Activated T-helper 1 cell treated with Interleukin-2 at 50 U/mL for 16 hours (primary cell): ENCODE measurements around the gene ANK2.

Experiments used
- DNase-seq: peaks from one replicate; pipeline ENCODE4 v3.0.0-alpha.2; 2020; ENCODE audit warnings: low read depth

ANK2 gene

DNA sequence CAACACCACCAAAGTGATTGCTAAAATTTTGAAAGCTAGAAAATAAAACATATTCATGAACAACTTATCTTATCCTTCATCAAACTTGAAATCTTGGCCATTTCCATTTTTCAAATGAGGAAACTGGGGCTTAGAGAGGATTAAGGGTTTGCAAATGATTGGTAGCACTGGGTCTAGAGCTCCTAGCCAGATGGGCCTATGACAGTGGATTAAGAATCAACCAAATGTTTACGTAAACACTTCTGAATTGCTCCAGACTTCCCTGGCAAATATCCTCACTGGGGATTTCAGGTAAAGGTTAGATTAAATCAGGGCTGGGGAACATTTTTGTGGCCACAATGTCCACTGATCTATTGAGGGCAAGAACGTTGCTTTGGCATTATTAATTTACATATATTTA, 241.2 kb downstream of the ANK2 start:
- no peak for DNase-seq

DNA sequence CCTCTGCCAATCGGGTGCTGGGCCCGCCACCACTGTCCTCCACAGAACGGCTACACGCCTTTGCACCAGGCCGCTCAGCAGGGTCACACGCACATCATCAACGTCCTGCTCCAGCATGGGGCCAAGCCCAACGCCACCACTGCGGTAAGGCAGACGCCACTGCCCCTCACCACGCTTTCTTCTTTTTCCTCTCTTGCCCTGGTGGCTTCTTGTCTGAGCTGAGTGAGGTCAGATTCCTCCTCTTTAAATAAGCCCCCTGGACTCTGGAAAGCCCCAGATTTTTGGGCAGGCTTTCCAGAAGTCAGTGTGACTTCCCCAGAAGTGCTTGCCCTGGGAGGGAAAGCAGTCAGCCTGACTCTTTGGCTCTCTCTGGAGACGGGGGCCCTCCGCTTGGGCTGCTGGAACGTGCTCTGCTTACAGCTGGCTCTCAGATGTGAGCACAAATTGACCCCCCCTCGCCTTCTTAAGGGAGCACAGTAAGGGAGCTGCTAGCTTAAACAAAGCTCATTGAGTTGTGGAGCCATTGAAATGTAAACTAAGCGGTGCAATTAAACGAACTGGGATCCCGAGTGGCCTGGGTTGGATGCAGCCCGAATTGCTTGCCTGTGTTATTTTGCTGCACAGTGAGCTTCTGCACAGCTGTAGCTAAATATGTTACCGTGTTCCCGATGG, 243.1 kb downstream of the ANK2 start:
- no peak for DNase-seq

DNA sequence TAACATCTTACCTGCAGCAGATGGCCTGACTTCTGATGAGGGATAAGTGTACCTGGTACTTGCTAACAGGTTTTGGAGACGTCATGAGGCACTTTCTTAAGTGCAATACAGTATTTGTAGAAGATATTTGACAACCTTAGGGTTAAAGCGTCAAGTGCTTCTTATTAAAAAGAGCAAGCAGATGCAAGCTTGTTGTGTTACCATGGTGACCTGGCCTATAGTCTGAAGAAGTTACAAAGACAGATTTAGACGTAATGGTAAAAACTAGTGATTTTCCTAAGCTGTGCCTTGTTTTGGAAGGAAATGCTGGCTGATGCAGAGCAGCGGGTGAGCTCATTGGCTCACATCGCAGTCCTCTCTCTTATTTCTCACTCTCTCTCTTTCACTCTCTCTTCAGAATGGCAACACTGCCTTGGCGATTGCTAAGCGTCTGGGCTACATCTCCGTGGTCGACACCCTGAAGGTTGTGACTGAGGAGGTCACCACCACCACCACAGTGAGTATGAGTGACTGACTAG, 243.6 kb downstream of the ANK2 start:
- DNase-seq = no peak

DNA sequence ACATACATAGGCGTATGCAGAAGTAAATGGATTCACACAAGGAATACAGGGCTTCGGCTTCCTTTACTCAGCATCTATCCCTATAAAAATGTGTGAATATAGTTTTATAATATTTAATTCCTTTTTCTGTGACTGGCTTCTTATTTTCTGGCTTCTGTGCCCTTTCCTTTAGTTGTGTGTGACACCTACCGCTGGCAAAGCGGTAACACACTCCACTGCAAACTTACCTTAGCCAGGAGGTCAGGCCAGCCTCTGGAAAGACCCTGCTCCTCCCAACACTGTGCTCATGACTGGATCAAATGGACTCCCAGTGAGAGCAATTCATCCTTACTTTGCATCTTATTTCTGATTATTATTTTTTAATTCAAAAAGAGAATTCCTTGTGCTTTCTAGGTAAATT, 244.2 kb downstream of the ANK2 start:
- no peak for DNase-seq

DNA sequence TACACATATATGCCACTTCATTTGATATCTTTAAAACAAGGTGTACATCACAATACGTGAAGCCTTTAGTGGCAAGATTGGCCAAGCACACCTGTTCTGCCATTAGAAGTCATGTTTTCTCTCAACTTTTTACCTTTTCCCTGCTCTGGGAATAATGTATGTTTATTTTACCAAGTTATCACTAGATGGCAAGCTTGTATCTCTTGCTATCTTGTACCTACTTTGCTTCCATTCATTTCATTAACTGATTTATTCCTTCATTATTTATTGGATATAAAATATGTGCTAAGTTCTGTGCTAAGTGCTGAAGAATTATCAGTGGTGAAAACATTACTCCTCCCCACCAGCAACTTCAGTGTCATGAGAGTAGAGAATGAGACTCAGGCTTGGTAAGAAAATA, 245.5 kb downstream of the ANK2 start:
- DNase-seq = no peak

DNA sequence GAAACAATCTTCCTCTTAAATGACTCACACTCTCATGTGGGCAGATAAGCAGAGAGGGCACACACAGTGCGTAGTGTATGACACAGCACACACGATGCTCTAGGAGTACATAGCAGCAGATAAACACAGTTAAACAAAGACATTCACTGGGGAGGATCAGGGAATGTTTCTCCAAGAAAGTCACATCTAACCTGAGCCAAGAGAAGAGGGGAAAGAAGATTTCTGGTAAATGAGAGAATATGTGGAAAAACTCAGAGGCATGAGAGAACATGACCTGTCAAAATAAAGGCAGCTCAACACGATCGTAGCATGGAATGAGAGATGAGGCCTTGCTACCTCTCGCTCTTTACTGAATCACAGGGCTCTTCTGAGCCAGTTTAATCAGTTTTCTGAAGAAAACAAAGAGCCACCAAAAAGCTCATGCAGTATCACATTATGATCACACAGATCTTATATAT, 251.0 kb downstream of the ANK2 start:
- DNase-seq = no peak

DNA sequence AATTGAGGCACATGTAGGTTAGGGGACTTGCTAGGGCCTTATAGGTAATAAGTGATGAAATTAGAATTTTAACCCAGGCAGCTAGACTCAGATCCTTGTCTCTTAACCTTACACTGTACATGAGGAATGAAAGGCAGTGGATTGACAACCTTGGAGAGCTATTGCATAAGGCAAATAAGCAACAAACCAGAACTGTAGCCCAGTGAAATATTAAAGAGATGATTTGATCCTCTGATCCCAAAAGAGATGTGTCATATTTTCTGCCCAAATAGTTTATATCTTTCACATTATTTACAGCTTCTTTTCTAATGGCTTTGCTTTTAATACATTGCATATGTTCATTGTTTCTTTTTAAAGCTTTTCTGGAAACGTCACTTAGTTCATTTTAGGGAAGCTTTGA, 252.6 kb downstream of the ANK2 start:
- no peak for DNase-seq

DNA sequence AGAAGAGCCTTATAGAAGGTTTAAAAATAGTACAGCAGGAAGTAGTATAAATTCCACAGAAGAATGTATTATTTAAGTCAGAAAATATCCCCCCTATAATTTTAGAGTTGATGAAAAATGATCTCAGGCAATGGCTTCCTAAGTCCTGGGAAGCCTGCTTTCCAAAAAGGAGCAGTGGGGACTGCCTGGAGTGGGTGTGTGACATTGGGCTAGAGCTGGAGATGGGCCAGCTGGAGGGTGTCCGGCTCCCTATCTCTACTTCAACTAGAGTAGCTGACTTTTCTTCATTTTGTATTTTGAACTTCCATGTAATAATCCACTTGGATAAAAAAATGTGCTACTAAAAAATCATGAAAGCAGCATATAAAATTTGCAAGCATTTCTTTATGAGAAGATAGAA, 253.9 kb downstream of the ANK2 start:
- no peak for DNase-seq

DNA sequence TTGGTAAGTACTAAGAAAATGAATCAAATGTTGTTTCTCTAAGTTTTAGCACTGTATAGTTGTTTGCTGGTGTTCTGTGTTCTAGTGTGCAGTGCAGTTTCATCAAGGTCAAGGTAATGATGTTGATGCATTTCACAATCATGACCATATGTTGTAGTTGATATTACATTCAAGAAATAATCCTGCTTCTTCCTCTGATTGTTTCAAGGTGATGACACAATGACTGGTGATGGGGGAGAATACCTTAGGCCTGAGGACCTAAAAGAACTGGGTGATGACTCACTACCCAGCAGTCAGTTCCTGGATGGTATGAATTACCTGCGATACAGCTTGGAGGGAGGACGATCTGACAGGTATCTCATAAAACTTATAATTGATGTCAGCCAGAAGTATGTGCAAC, 261.6 kb downstream of the ANK2 start:
- no peak for DNase-seq

DNA sequence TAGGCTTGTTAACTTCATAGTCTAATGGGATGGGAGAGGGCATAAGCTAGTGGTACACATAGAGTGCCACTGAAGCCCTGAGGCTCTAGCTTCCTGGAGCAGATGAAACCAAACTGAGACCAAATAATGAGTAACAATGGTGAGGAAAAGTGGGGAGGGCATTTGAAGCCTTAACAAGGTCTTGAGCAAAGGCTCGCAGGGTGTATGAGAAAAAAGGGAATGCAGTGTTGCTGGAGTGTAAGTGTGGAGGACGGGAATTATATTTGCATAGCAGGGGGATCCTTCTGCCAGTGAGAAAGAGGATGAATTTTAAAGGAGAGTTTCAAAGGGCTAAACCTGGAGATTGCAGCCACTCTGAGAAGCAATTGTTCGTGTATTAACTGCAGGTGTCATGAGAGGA, 263.1 kb downstream of the ANK2 start:
- no peak for DNase-seq

DNA sequence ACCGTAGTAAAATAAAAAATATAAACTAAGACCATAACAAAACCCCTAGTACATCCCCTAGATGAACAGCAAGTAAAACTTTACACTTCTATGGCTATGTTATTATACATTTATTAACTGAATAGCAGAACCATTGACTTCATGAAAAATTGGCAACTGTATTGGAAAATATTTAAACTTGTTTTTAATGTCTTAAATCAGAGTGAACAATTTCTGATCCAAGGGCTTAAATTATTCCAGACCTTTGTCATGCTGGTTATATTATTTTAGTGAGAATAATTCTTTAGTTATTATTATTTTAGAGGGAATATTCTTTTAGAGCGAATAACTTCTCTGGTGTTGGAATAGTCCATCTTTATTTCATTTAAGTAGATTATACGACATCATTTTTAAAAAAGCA, 265.0 kb downstream of the ANK2 start:
- no peak for DNase-seq

DNA sequence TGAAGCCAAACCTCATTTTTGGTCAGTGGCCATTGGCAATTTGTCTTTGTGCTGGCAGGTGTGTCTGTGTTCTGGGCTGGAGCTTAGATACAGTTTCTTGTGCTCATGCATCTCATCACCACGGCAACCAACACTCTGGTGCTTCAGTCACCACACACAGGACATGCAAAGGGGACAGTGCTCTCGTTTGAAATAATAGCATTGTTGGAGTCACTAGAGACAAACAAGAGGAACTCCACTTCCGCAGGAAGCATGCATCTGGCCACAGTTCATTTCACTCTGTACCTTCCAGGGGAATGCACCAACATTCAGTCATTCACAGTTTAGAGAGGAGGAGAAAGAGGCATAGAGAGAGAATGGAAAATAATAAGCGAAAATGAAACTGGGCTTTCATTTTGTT, 267.4 kb downstream of the ANK2 start:
- DNase-seq = no peak

DNA sequence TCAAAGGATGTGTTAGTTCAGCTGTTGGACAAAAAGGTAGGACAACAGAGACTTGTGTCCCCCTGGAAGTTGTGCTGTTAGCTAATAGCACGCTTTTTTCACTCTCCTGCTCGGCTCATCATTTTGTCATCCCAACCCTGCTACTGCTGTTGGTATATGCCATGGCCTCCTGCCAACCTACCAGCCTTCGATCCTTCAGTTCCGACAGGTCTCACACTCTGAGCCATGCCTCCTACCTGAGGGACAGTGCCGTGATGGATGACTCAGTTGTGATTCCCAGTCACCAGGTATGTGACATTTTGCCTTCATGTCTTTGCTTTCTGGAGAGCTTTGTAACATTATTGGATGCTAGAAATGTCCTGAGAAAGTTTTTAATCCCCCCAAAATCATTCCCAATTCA, 268.1 kb downstream of the ANK2 start:
- no peak for DNase-seq

DNA sequence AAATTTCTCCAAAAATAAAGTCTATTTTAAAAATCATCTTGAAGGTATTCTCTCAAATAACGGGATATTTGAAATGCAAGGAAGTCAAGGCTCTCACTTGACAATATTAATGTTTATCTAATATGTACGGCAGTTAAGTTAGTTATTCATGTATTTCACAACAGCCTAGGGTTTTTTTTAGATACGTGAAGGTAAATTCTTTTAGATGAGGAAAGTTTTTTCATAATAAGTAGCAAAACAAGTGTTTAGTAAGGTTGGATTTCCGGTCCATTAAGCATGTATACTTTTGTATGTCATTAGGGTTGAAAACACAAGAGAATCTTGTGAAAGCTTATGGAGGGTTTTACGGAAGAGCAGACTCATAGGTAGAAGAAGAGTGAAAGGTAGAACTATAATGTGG, 273.3 kb downstream of the ANK2 start:
- no peak for DNase-seq

DNA sequence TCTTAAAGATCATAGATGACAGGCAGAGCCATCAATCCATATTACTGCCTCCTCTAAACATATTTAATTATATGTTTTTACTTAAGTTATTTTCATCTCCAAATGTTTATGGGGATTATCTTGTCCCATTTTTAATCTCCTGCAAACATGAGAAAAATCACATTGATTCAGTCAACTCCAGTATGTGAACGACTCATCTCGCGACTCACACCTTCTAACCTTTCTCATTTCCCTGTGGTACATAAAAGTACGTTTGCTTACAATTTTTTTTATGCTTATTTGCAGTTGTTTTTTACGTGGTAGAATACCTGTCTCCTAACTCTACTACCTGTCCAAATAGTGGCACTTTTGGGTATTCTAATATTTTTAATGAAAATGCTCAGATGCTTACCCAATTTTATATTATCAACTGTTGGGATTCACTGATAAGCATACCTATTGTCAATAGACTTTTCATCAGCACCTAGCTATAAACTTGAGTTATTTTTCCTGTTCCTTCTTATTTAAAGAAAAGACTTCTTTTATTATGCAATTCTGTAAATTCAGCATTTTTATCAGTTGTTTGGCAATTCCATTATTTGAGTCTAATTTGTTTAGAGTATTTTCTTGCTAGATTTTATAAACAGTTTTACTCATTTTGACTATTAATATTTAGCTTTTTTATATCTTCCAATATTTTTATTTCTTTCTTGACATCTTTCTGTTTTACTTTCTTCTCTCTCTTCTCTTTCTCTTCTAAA, 276.6 kb downstream of the ANK2 start:
- DNase-seq = no peak

DNA sequence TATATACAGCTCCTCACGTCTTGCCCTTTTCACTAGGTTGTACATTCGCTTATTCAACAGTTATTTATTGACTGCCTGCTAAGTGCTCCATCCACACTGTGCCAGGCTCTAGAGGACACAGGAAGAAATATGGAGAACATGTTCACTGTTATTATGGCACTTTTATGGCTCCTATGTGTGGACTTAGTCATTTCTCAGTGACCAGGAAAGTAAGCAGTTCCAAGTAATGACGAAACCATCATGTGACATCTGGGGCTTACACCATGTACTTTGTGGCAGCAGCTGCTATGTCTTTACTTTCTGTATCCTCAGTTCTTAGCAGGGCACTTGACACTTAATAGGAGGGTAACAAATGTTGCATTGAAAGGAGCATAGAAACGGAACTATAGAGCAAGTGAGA, 278.0 kb downstream of the ANK2 start:
- DNase-seq = no peak

DNA sequence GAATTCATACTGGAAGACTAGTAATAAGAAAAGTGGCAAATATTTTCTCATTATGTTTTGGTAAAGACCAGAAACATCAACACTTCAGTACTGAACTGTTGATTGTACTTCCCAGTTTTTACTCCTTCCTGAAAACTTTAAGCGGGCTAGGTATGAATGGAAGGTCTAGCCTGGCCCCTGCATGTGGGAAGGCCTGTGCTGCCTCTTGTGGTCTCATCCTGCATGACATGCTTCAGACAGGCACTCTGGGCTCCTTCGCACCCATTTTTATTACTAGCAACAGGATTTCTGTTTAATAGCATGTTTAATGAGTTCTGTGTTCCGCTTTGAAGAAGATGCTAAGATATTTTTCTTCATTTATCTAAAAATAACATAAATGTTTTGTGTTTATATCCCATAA, 279.1 kb downstream of the ANK2 start:
- DNase-seq = no peak

DNA sequence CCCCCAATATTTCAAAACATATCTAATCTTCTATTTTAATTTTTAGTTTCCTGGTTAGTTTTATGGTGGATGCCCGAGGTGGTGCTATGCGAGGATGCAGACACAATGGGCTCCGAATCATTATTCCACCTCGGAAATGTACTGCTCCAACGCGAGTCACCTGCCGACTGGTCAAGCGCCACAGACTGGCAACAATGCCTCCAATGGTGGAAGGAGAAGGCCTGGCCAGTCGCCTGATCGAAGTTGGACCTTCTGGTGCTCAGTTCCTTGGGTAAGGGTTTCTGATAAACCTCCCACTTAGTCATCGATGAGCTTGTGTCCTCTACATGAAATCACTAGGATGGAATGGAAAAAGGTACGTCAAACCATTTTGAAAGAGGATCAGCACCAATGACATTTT, 280.7 kb downstream of the ANK2 start:
- no peak for DNase-seq

DNA sequence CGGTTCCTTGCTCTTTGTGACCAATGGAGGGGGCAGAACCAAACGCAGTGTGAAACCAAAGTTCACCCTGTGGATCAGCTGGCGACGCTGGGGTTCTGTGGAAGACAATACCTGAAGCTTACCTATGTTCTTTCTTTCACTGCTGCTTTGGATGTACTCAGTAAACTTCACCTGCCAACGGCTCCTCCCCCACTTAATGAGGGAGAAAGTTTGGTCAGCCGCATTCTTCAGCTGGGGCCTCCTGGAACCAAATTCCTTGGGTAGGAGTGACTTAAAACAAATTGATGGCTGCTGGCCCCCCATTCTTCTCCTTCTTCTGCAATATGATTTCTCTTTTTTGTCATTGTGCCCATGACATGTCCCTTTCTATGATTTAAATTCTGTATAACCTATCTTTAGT, 282.4 kb downstream of the ANK2 start:
- DNase-seq = no peak

DNA sequence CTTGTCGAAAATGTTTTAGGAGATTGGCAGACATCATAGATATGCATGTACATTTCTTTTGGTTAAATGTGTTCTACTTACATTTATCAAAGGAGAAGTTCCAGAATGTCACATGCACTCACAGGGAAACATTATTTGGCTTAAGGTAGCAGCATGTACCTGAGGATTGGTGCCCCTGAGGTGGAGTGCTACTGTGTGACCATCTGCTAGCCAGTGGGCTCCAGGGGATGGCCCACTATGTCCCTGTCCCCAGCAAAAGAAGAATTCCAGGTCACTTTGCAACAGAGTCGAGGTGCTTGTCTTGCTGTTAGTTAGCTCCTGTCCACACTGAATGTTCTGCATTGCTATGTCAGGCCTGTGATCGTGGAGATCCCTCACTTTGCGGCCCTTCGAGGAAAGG, 283.2 kb downstream of the ANK2 start:
- DNase-seq = no peak

DNA sequence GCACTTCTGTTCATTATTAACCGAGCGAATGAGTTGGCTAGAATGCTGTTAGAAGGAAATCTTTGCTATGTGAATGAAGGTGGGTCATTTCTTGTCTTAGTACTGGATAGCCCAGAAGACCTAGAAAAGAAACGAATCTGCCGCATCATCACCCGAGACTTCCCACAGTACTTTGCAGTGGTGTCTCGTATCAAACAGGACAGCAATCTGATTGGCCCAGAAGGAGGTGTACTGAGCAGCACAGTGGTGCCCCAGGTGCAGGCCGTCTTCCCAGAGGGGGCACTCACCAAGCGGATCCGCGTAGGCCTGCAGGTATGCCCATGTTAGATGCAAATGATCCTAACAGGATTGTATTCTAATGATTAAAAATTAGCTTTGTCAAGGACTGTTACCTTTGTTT, 286.3 kb downstream of the ANK2 start:
- DNase-seq = no peak

DNA sequence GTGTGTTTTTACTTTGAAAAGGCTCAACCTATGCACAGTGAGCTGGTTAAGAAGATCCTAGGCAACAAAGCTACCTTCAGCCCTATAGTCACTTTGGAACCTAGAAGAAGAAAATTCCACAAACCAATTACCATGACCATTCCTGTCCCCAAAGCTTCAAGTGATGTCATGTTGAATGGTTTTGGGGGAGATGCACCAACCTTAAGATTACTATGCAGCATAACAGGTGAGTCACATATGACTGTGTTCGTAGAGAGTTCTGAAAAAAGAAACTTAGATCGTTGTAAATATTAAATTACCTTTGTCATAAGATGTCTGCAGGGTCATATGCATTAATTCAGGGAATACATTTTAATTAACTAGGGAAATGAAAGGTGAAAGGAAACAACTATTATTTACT, 287.1 kb downstream of the ANK2 start:
- DNase-seq = no peak

DNA sequence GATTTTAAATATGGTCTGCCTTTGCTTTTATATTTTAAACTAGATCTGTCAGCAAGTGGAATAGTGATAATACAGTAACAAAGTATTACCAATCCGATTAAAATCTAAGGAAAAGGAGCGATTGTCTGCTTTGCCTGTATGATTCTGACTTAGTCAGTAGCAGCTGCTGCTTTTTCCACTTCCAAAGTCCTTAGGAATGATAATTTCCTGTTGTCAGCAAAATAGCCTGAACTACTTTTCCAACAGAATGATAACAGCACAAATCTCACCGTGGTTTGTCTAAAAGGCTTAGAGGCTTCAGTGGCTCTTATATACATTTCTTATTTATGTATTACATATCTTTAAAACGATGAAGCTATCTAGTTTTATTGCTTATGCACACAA, 290.0 kb downstream of the ANK2 start:
- no peak for DNase-seq

DNA sequence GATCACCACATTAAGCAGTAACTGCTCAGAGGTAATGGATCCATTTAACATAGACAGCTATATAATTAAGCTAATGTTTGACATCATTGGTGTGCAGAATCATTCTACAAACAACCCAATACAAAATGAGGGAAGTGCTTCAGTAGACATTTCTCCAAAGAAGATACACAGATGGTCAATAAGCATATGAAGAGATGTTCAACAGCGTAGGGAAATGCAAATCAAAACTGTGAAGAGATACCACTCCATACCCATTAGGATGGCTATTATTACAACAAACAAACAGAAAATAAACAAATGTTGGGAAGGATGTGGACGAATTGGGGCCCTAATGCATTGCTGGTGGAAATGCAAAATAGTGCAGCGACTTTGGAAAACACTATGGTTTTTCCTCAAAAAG, 294.6 kb downstream of the ANK2 start:
- DNase-seq = no peak
